HG02678 (cell line): ENCODE measurements around the gene XYLT2.
"Not testable (repeated sequence)": the region's sequence is repeated elsewhere in the genome, so short reads cannot be mapped to it uniquely, and the experiment has no call there.

Source experiments
- ATAC-seq: cut with Tn5 transposase; IDR thresholded peaks from one replicate; pipeline ENCODE4 v1.9.1; 2021; ENCODE audit warnings: mild to moderate bottlenecking, moderate library complexity; ENCODE audit not compliant: unreplicated experiment

Gene XYLT2

DNA sequence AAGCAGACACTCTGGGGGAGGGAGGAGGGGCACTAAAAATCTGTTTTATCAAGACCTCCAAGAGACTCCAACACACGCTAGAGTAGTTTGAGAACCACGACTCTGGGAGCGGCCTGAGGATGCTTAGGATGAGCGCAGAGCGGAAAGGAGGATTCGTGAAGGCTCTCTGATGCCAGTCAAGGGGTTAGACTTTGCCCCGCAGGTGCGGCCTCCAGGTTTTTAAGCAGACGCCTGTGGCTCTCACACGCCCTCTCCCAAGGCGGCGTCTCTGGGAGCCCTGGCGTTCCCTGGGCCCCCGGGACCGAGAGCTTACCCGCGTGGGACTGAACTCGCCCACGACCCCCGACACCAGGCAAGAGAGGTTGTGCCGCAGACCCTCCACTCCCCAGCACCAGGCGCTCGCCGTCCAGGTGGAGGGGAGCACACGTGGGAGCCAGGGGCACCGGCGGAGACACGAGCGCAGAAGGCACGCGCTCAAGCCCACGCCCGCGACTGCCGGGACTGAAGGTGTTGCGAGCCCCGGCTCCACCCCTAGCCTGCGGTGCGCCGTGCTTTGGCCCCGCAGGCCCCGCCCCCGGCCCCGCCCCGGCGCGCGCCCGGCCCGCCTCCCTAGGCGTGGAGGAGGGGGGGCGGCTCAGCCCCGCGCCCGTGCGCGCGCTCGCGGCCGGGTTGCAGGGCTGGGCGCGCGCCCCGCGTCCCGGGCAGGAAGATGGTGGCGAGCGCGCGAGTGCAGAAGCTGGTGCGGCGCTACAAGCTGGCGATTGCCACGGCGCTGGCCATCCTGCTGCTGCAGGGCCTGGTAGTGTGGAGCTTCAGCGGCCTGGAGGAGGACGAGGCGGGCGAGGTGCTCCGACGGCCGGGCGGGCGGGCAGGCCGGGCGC is at the start of gene XYLT2:
Gene XYLT2 (plus strand): TSS at position 695 of the 881 bp plus-strand sequence. CDS start 15 bp downstream, at position 710.
- ATAC-seq = peak; percentile 77

DNA sequence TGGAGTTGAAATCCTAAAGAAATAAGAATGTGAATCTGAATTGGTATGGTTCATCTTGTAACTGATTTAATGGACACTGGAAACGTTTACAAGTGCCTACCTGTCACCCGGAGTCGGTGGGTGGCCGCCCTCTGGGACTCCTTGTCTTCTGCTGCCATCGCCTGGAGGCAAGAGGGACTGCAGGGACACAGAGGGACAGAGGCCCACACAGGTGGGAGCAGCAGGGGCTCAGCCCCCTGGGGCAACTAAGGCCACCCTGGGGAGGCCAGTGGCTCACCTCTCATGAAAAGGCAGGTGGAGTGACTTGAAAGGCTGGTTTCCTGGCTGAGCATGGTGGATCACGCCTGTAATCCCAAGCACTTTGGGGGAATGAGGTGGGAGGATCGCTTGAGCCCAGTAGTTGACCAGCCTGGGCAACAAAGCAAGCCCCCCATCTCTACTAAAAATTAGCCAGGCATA is 48.5 kb upstream of the XYLT2 start:
- ATAC-seq = no peak

- no peak for ATAC-seq
Measured at GRCh38 chr17:50298018-50298417, 47.9 kb upstream of the XYLT2 start.

DNA sequence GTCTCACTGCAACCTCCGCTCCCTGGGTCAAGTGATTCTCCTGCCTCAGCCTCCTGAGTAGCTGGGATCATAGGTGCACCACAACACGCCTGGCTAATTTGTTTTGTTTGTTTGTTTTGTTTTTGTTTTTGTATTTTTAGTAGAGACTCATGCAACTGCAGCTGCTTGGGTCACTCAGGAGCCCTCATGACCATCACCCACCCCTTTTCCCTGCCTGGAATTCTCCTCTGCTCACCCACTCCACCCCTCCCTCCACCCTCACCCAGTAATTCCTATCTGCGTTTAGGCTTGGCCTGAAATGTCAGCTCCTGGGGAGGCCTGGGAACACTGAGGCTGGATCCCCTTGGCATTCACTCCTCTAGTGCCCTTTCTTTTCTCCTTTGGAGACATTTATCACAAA is 46.1 kb upstream of the XYLT2 start:
- no peak for ATAC-seq

- ATAC-seq = not testable (repeated sequence)
Measured at GRCh38 chr17:50300824-50301223, 45.1 kb upstream of the XYLT2 start.

GRCh38 chr17:50301891-50302584 is 43.9 kb upstream of the XYLT2 start:
- no peak for ATAC-seq

- no peak for ATAC-seq
Measured at GRCh38 chr17:50303051-50303450, 42.9 kb upstream of the XYLT2 start.

DNA sequence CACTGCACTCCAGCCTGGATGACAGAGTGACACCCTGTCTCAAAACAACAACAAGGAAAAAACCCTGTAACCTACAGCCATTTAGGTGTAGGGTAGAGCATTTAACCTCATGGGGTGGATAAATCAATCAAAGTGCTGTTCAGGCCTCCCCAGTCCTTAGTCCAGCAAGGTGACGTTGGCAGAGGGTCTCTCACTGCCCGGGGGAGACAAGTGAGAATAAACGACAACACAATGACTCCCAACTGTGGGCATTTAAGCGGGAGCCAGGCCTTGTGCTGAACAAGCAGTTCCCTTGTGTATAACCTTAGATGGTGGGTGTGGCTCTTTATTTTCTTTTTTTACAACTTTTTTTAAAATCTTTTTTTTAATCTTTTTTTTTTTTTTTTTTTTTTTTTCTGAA is 42.3 kb upstream of the XYLT2 start:
- ATAC-seq = no peak

- ATAC-seq = no peak
Measured at GRCh38 chr17:50304781-50305404, 41.0 kb upstream of the XYLT2 start.

GRCh38 chr17:50307654-50308053 is 38.3 kb upstream of the XYLT2 start:
- ATAC-seq = no peak

GRCh38 chr17:50308666-50309065 is 37.3 kb upstream of the XYLT2 start:
- no peak for ATAC-seq

- no peak for ATAC-seq
Measured at GRCh38 chr17:50310455-50311111, 35.3 kb upstream of the XYLT2 start.

DNA sequence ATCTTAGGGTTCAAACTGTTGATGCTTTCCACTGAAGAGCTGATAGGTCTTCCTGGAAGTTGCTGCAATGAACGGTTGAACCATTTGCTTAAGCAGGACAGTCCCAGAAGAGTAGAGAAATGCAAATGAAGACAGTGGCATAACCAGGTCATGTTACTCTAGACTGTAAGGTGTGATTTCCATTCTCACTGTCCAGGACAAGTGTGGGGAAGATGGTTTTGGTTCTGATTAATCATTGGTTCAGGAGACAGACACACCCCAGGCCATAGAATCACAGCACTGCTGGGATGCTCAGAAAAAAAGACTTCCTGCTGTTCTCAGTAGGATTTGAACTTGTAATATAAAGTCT is 34.8 kb upstream of the XYLT2 start:
- no peak for ATAC-seq

GRCh38 chr17:50311483-50311882 is 34.4 kb upstream of the XYLT2 start:
- ATAC-seq = no peak

GRCh38 chr17:50312308-50312707 is 33.6 kb upstream of the XYLT2 start:
- no peak for ATAC-seq

DNA sequence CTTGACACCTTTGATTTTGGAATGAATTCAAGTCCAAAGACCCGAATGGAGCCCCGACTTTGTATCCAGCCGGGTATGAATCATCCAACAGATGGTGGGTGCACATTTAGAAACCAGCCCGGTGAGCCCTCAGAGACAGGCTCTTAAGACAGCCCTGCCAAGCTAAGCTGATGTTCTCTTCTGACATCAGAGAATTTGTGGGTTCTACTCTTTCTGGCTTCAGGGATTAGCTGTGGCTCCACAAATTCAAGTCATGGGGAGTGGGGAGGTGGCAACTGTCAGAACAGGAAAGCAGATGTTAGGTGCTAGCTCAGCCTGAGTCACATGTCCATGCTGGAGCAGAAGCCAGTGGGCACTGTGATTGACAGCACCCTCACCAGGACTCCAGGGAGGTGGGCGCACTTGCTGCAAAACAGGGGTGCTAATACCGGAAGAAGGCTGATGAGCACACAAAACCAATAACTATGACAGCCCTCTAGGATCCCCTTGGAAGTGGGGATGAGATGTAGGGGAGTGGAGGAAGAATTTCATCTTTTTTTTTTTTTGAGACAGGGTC is 31.4 kb upstream of the XYLT2 start:
- ATAC-seq = no peak

DNA sequence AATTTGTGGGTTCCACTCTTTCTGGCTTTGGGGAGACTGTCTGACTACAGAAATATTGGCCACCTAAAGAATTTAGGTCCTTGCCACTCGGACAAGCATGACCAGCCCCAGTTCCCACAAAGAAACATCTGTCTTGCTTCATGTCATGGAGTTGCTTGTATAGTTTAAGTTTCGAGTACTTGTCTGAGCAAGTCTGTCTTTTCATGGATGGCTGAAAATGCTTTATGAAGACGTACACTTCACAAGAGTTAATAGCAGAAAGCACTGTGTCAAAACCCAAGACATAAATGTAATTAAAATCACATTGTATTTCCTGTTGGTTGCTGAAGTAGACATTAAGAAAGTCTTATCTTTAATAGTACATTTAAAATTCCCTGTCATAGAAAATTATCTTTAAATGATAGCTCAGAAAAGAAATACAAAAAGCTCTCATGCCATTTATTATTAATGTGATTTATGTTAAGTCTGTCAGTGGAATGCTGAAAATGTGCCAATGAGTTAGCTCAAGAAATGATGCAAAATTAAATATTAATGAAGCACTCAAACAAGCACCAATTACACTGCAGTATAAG is 29.8 kb upstream of the XYLT2 start:
- ATAC-seq = no peak

DNA sequence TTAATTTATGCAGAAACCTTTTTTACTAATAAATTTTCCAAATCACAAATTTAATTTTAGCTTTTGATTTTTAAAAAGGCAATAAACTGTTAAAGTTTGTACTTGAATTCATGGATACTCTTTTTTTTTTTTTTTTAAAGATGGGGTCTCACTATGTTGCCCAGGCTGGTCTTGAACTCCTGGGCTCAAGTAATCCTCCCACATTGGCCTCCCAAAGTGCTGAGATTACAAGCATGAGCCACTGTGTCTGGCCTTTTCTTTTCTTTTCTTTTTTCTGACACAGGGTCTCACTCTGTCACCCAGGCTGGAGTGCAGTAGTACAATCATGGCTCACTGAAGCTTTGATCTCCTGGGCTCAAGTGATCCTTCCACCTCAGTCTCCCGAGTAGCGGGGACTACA is 29.3 kb upstream of the XYLT2 start:
- ATAC-seq = not testable (repeated sequence)

DNA sequence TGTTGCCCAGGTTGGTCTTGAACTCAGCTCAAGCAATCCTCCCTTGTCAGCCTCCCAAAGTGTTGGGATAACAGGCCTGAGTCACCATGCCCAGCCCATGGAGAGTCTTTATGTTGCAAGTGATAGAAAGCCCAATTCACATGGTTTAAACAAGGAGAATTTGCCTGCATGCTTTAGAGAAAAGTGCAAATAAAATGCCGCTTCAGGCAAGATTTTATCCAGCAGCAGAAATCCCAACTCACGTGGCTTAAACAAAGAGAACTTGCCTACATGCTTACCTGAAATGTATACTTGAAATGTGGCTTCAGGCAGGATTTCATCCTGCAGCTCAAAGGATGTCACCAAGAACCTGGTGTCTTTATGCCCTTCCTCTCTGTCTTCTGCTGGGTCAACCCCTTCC is 28.8 kb upstream of the XYLT2 start:
- ATAC-seq = no peak

- ATAC-seq = no peak
Measured at GRCh38 chr17:50318501-50319285, 27.2 kb upstream of the XYLT2 start.
